ENCODE measurements around the gene ABHD16B.

ABHD16B gene

GRCh38 chr20:63881451-63882226 lies 20.3 kb downstream of the ABHD16B start:
- DNase-seq = no peak

- DNase-seq = no peak
Observed at GRCh38 chr20:63882257-63883200, 21.2 kb downstream of the ABHD16B start.

GRCh38 chr20:63883201-63883593 lies 21.9 kb downstream of the ABHD16B start:
- DNase-seq = no peak

- no peak for DNase-seq
Observed at GRCh38 chr20:63884506-63885263, 23.4 kb downstream of the ABHD16B start.

- DNase-seq = no peak
Observed at GRCh38 chr20:63885264-63886053, 24.2 kb downstream of the ABHD16B start.

GRCh38 chr20:63886054-63886419 lies 24.7 kb downstream of the ABHD16B start:
- DNase-seq = no peak

- no peak for DNase-seq
Observed at GRCh38 chr20:63886921-63887320, 25.6 kb downstream of the ABHD16B start.

- DNase-seq = no peak
Observed at GRCh38 chr20:63889241-63890200, 28.2 kb downstream of the ABHD16B start.

- no peak for DNase-seq
Observed at GRCh38 chr20:63890201-63890576, 28.9 kb downstream of the ABHD16B start.

- no peak for DNase-seq
Observed at GRCh38 chr20:63890616-63891015, 29.3 kb downstream of the ABHD16B start.

- DNase-seq = no peak
Observed at GRCh38 chr20:63891061-63892002, 30.0 kb downstream of the ABHD16B start.

- no peak for DNase-seq
Observed at GRCh38 chr20:63892402-63892801, 31.1 kb downstream of the ABHD16B start.

GRCh38 chr20:63893999-63894357 lies 32.7 kb downstream of the ABHD16B start:
- no peak for DNase-seq

GRCh38 chr20:63894358-63895201 lies 33.3 kb downstream of the ABHD16B start, which contains the start of gene DNAJC5:
Gene DNAJC5 (plus strand): TSS chr20:63895126. CDS start chr20:63928346, 33,220 bp downstream.
- peak; percentile 95 for DNase-seq

GRCh38 chr20:63895202-63895951 lies 34.1 kb downstream of the ABHD16B start:
- DNase-seq = no peak

- no peak for DNase-seq
Observed at GRCh38 chr20:63895952-63896263, 34.6 kb downstream of the ABHD16B start.

GRCh38 chr20:63896264-63897105 lies 35.2 kb downstream of the ABHD16B start:
- peak; percentile 64 for DNase-seq

Measured in right hindlimb (tissue), 1 donor.